Measurements from ENCODE around the gene GABBR2.
A peak's percentile ranks its signal among the peaks of the same experiment; 100 is the strongest.
"Not testable (repeated sequence)": the region's sequence is repeated elsewhere in the genome, so short reads cannot be mapped to it uniquely, and the experiment has no call there.

GABBR2 gene

GRCh38 chr9:98271479-98271878 lies 437.3 kb downstream of the GABBR2 start:
- no peak for DNase-seq

GRCh38 chr9:98270284-98270683 lies 438.5 kb downstream of the GABBR2 start:
- not testable (repeated sequence) for DNase-seq

GRCh38 chr9:98269652-98270051 lies 439.1 kb downstream of the GABBR2 start:
- not testable (repeated sequence) for DNase-seq

GRCh38 chr9:98267556-98267955 lies 441.2 kb downstream of the GABBR2 start:
- not testable (repeated sequence) for DNase-seq

GRCh38 chr9:98264516-98264915 lies 444.2 kb downstream of the GABBR2 start:
- DNase-seq: no peak

GRCh38 chr9:98263482-98264357 lies 445.0 kb downstream of the GABBR2 start:
- peak; percentile 82 for DNase-seq

- no peak for DNase-seq
Measured at GRCh38 chr9:98263080-98263479, 445.7 kb downstream of the GABBR2 start.

GRCh38 chr9:98262056-98262455 lies 446.7 kb downstream of the GABBR2 start:
- DNase-seq: no peak

GRCh38 chr9:98260635-98261034 lies 448.1 kb downstream of the GABBR2 start:
- no peak for DNase-seq

- no peak for DNase-seq
Measured at GRCh38 chr9:98259791-98260190, 448.9 kb downstream of the GABBR2 start.

- peak; percentile 33 for DNase-seq
Measured at GRCh38 chr9:98256756-98257155, 452.0 kb downstream of the GABBR2 start.

GRCh38 chr9:98255578-98256296 lies 453.0 kb downstream of the GABBR2 start, which contains the start of gene TBC1D2:
TSS of gene TBC1D2 (minus strand) at chr9:98255649. CDS start at chr9:98255541, 108 bp downstream.
- DNase-seq: peak; percentile 88

GRCh38 chr9:98255061-98255577 lies 453.6 kb downstream of the GABBR2 start:
- no peak for DNase-seq

- no peak for DNase-seq
Measured at GRCh38 chr9:98254228-98255060, 454.3 kb downstream of the GABBR2 start.

- DNase-seq: no peak
Measured at GRCh38 chr9:98253565-98253964, 455.2 kb downstream of the GABBR2 start.

- no peak for DNase-seq
Measured at GRCh38 chr9:98251551-98251950, 457.2 kb downstream of the GABBR2 start.

- no peak for DNase-seq
Measured at GRCh38 chr9:98249771-98250170, 459.0 kb downstream of the GABBR2 start.

GRCh38 chr9:98248737-98249474 lies 459.8 kb downstream of the GABBR2 start:
- DNase-seq: no peak

- DNase-seq: no peak
Measured at GRCh38 chr9:98247831-98248657, 460.7 kb downstream of the GABBR2 start.

- DNase-seq: no peak
Measured at GRCh38 chr9:98242426-98242825, 466.3 kb downstream of the GABBR2 start.
